Measurements from ENCODE around the gene CSTA. TPM values are rescaled to one million over a fixed set of nuclear protein-coding genes. Genes with fewer than 3 reads are reported as not detected.

CSTA gene
- total RNA-seq, 1 donor from 2014 or later = not detected

GRCh38 chr3:122342803-122343202 lies 17.8 kb downstream of the CSTA start:
- Mint-ChIP-seq H3K36me3 (ENCODE audit: low read depth) (peaks cover 3% of the 10 kb centered on the region), H3K4me3 (no peak overlapping the region), H3K27me3 (ENCODE audit: low read depth) (no peaks in the 10 kb centered on the region), H3K27ac (ENCODE audit: unreplicated experiment) (no peak overlapping the region), H3K9me3 (peaks cover 11% of the 10 kb centered on the region), H3K4me1 (no peaks in the 10 kb centered on the region)
- TF ChIP-seq CTCF (conservative IDR thresholded peaks at IDR 0.05) = no peak
- no peak for DNase-seq (ENCODE audit: low read depth, low spot score)

DNA sequence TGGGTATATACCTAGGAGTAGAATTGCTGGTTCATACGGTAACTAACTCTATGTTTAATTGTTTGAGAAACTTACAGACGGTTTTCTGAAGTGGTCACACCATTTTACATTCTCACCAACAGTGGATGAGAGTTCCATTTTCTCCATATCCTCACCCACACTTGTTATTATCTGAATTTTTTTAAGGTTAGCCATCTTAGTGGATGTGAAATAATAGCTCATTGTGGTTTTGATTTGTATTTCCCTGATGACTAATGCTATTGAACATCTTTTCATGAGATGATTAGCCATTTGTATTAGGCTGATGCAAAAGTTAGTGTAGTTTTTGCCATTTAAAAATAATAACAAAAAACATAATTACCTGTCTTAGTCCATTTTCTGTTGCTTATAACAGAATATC lies 18.6 kb downstream of the CSTA start:
- peaks cover 3% of the 10 kb centered on the region for H3K36me3 Mint-ChIP-seq (ENCODE audit: low read depth)
- no peaks in the 10 kb centered on the region for H3K27me3 Mint-ChIP-seq (ENCODE audit: low read depth)
- no peak overlapping the region for H3K4me3 Mint-ChIP-seq
- no peak overlapping the region for H3K27ac Mint-ChIP-seq (ENCODE audit: unreplicated experiment)
- no peak for DNase-seq (ENCODE audit: low read depth, low spot score)
- no peaks in the 10 kb centered on the region for H3K4me1 Mint-ChIP-seq
- peaks cover 14% of the 10 kb centered on the region for H3K9me3 Mint-ChIP-seq
- TF ChIP-seq CTCF (conservative IDR thresholded peaks at IDR 0.05) = no peak

- no peak for TF ChIP-seq CTCF (conservative IDR thresholded peaks at IDR 0.05)
- H3K9me3 Mint-ChIP-seq = peaks cover 8% of the 10 kb centered on the region
- DNase-seq (ENCODE audit: low read depth, low spot score) = no peak
- H3K36me3 Mint-ChIP-seq (ENCODE audit: low read depth) = peaks cover 3% of the 10 kb centered on the region
- no peaks in the 10 kb centered on the region for H3K4me1 Mint-ChIP-seq
- no peak overlapping the region for H3K4me3 Mint-ChIP-seq
- H3K27ac Mint-ChIP-seq (ENCODE audit: unreplicated experiment) = no peak overlapping the region
- H3K27me3 Mint-ChIP-seq (ENCODE audit: low read depth) = no peaks in the 10 kb centered on the region
Measured at GRCh38 chr3:122349171-122349570, 24.1 kb downstream of the CSTA start.

- Mint-ChIP-seq H3K27me3 (ENCODE audit: low read depth) (no peaks in the 10 kb centered on the region), H3K36me3 (ENCODE audit: low read depth) (no peaks in the 10 kb centered on the region), H3K4me3 (no peak overlapping the region), H3K9me3 (peaks cover 6% of the 10 kb centered on the region), H3K4me1 (no peaks in the 10 kb centered on the region), H3K27ac (ENCODE audit: unreplicated experiment) (no peak overlapping the region)
- no peak for TF ChIP-seq CTCF (conservative IDR thresholded peaks at IDR 0.05)
- DNase-seq (ENCODE audit: low read depth, low spot score) = no peak
Measured at GRCh38 chr3:122350814-122351418, 25.9 kb downstream of the CSTA start.

DNA sequence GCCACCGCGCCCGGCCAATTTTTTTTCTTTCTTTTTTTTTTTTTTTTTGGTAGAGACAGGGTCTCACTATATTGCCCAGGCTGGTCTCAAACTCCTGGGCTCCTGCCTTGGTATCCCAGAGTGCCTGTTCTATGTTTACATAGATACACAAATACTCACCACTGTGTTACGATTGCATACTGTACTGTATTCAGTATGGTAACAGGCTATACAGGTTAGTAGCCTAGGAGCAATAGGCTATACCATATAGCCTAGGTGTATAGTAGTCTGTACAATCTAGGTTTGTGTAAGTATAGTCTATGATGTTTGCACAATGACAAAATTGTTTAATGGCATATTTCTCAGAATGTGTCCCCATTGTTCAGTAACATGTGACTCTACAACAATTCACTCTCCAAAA lies 26.6 kb downstream of the CSTA start:
- Mint-ChIP-seq H3K36me3 (ENCODE audit: low read depth) (no peaks in the 10 kb centered on the region), H3K4me3 (no peak overlapping the region), H3K9me3 (peaks cover 6% of the 10 kb centered on the region), H3K27ac (ENCODE audit: unreplicated experiment) (no peak overlapping the region), H3K4me1 (no peaks in the 10 kb centered on the region), H3K27me3 (ENCODE audit: low read depth) (no peaks in the 10 kb centered on the region)
- DNase-seq (ENCODE audit: low read depth, low spot score) = no peak
- no peak for TF ChIP-seq CTCF (conservative IDR thresholded peaks at IDR 0.05)

Data from neural crest cell (in vitro differentiated cells).